ENCODE measurements around the gene RPRD1B.

The RPRD1B gene

GRCh38 chr20:37991157-37991866, 42.2 kb upstream of the RPRD1B start:
- H3K27me3 ChIP-seq (ENCODE audit: insufficient read depth, low read length), result no peaks in the 10 kb centered on the region
- H3K4me1 ChIP-seq (ENCODE audit: insufficient read depth, low read length, severe bottlenecking), result peaks cover 27% of the 10 kb centered on the region
- no peak for TF ChIP-seq CTCF (IDR thresholded peaks at IDR 0.05; ENCODE audit: low read length)
- TF ChIP-seq EZH2 (IDR thresholded peaks at IDR 0.05; ENCODE audit: borderline replicate concordance, low read length), result no peak
- no peaks in the 10 kb centered on the region for H3K79me2 ChIP-seq (ENCODE audit: insufficient read depth, low read length)
- no peaks in the 10 kb centered on the region for H3F3A ChIP-seq (ENCODE audit: insufficient read depth, low read length)
- peak overlapping the region; percentile 75 for H3K27ac ChIP-seq (ENCODE audit: low read depth, low read length, poor library complexity, severe bottlenecking)
- H3K4me3 ChIP-seq (ENCODE audit: low read depth, low read length, poor library complexity, severe bottlenecking), result no peak overlapping the region
- no peaks in the 10 kb centered on the region for H3K9me3 ChIP-seq (ENCODE audit: low read length)
- H2AFZ ChIP-seq (ENCODE audit: low read length), result no peak overlapping the region
- no peaks in the 10 kb centered on the region for H3K9me2 ChIP-seq (ENCODE audit: low read depth, low read length)
- peak overlapping the region; percentile 5; the same call in 1 of the 2 replicates for H3K9ac ChIP-seq (ENCODE audit: low read length)
- peak overlapping the region; percentile 36; the same call in 1 of the 2 replicates for H3K4me2 ChIP-seq (ENCODE audit: low read length)
- no peaks in the 10 kb centered on the region for H4K20me1 ChIP-seq (ENCODE audit: insufficient read depth, low read length)
- peaks cover 62% of the 10 kb centered on the region for H3K36me3 ChIP-seq (ENCODE audit: insufficient read depth, low read length)

DNA sequence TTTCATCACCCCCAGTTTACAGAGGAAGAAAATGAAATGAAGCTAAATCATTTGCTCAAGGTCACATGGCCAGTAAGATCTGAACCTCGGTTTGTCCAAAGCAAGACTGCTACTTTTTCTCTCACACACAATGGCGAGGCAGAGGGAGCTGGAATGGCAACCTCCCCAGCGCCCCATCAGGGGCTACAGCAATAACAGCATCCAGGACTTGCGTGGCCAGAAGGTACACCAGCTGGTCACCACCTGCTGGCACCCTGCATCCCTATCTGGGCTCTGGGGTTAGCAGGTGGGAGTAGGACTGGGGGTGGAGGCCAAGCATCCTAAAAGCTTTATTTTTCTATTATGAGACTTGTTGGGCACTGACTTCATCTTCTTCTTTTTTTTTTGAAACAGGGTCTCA, 41.6 kb upstream of the RPRD1B start:
- Histone ChIP-seq H3K9me3 (ENCODE audit: low read length) (no peaks in the 10 kb centered on the region), H3K4me2 (ENCODE audit: low read length) (no peak overlapping the region), H4K20me1 (ENCODE audit: insufficient read depth, low read length) (no peaks in the 10 kb centered on the region), H2AFZ (ENCODE audit: low read length) (no peak overlapping the region), H3K79me2 (ENCODE audit: insufficient read depth, low read length) (no peaks in the 10 kb centered on the region), H3K4me1 (ENCODE audit: insufficient read depth, low read length, severe bottlenecking) (peaks cover 27% of the 10 kb centered on the region), H3K27me3 (ENCODE audit: insufficient read depth, low read length) (no peaks in the 10 kb centered on the region), H3K27ac (ENCODE audit: low read depth, low read length, poor library complexity, severe bottlenecking) (no peak overlapping the region), H3K9me2 (ENCODE audit: low read depth, low read length) (no peaks in the 10 kb centered on the region), H3F3A (ENCODE audit: insufficient read depth, low read length) (no peaks in the 10 kb centered on the region), H3K9ac (ENCODE audit: low read length) (no peak overlapping the region), H3K4me3 (ENCODE audit: low read depth, low read length, poor library complexity, severe bottlenecking) (no peak overlapping the region), H3K36me3 (ENCODE audit: insufficient read depth, low read length) (peaks cover 62% of the 10 kb centered on the region)
- TF ChIP-seq EZH2 (IDR thresholded peaks at IDR 0.05; ENCODE audit: borderline replicate concordance, low read length) (no peak), CTCF (IDR thresholded peaks at IDR 0.05; ENCODE audit: low read length) (no peak)

DNA sequence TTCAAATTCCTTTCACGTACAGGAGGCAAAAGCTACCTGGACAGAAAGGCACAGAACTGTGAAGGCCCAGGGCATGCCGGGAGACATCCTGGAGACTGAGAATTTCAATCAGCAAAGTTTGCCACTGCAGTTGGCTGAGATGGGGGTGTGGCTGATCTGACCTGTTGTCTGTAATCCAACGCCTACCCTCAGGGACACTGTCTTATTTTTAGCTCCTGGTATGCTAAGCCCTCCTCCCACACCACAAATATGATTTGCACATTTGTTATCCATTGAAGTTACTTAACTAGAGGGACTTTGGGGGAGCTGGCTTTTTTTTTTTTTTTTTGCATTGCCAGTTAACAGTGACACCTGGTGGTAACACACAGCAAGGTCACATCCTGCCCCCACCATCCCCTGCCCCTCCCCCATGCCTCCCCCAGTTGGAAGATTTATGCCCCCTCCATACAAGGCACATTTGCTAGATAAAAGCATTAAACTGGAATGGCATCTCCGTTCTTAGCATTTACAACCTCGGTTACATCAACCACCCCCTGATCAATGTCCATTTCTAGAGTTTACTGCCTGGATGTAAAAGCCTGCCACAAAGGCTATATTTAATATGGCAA, 40.6 kb upstream of the RPRD1B start:
- Histone ChIP-seq H3F3A (ENCODE audit: insufficient read depth, low read length) (no peaks in the 10 kb centered on the region), H3K79me2 (ENCODE audit: insufficient read depth, low read length) (no peaks in the 10 kb centered on the region), H2AFZ (ENCODE audit: low read length) (no peak overlapping the region), H3K9ac (ENCODE audit: low read length) (no peak overlapping the region), H3K27ac (ENCODE audit: low read depth, low read length, poor library complexity, severe bottlenecking) (no peak overlapping the region), H3K9me2 (ENCODE audit: low read depth, low read length) (no peaks in the 10 kb centered on the region), H3K36me3 (ENCODE audit: insufficient read depth, low read length) (peaks cover 64% of the 10 kb centered on the region), H3K4me1 (ENCODE audit: insufficient read depth, low read length, severe bottlenecking) (peaks cover 27% of the 10 kb centered on the region), H4K20me1 (ENCODE audit: insufficient read depth, low read length) (no peaks in the 10 kb centered on the region), H3K4me3 (ENCODE audit: low read depth, low read length, poor library complexity, severe bottlenecking) (no peak overlapping the region), H3K9me3 (ENCODE audit: low read length) (no peaks in the 10 kb centered on the region), H3K4me2 (ENCODE audit: low read length) (no peak overlapping the region), H3K27me3 (ENCODE audit: insufficient read depth, low read length) (no peaks in the 10 kb centered on the region)
- TF ChIP-seq CTCF (IDR thresholded peaks at IDR 0.05; ENCODE audit: low read length) (peak; percentile 68), EZH2 (IDR thresholded peaks at IDR 0.05; ENCODE audit: borderline replicate concordance, low read length) (no peak)

All from OCI-LY1 (cell line).